HG03354 (cell line): ENCODE results near the gene SEMA4B.
A peak's percentile ranks its signal among the peaks of the same experiment; 100 is the strongest.
"Not testable (repeated sequence)": the region's sequence is repeated elsewhere in the genome, so short reads cannot be mapped to it uniquely, and the experiment has no call there.

Experiments
- ATAC-seq: cut with Tn5 transposase; IDR thresholded peaks from one replicate; pipeline ENCODE4 v1.9.1; 2021; ENCODE audit warnings: mild to moderate bottlenecking; ENCODE audit not compliant: unreplicated experiment, poor library complexity, severe bottlenecking

Gene SEMA4B

GRCh38 chr15:90201130-90201943 is at the start of gene SEMA4B:
TSS of gene SEMA4B (plus strand) at chr15:90201330. CDS start at chr15:90201579, 249 bp downstream.
- ATAC-seq, result peak; percentile 86

GRCh38 chr15:90151989-90152645 is 49.0 kb upstream of the SEMA4B start:
- ATAC-seq, result no peak

- ATAC-seq, result no peak
Observed at GRCh38 chr15:90153658-90154057, 47.5 kb upstream of the SEMA4B start.

GRCh38 chr15:90154246-90154645 is 46.9 kb upstream of the SEMA4B start:
- ATAC-seq, result no peak

- ATAC-seq, result no peak
Observed at GRCh38 chr15:90154861-90155626, 46.1 kb upstream of the SEMA4B start.

GRCh38 chr15:90159213-90159612 is 41.9 kb upstream of the SEMA4B start:
- no peak for ATAC-seq

- ATAC-seq, result no peak
Observed at GRCh38 chr15:90160781-90161727, 40.1 kb upstream of the SEMA4B start.

- peak; percentile 70 for ATAC-seq
Observed at GRCh38 chr15:90161950-90162361, 39.2 kb upstream of the SEMA4B start.

- ATAC-seq, result no peak
Observed at GRCh38 chr15:90162956-90163355, 38.2 kb upstream of the SEMA4B start.

- ATAC-seq, result not testable (repeated sequence)
Observed at GRCh38 chr15:90164239-90164638, 36.9 kb upstream of the SEMA4B start.

- no peak for ATAC-seq
Observed at GRCh38 chr15:90165157-90165556, 36.0 kb upstream of the SEMA4B start.

GRCh38 chr15:90165659-90166489 is 35.3 kb upstream of the SEMA4B start:
- no peak for ATAC-seq

- ATAC-seq, result no peak
Observed at GRCh38 chr15:90167121-90167520, 34.0 kb upstream of the SEMA4B start.

- ATAC-seq, result no peak
Observed at GRCh38 chr15:90171623-90172022, 29.5 kb upstream of the SEMA4B start.

- no peak for ATAC-seq
Observed at GRCh38 chr15:90173372-90173771, 27.8 kb upstream of the SEMA4B start.

GRCh38 chr15:90174140-90174875 is 26.8 kb upstream of the SEMA4B start:
- ATAC-seq, result no peak

GRCh38 chr15:90177012-90177411 is 24.1 kb upstream of the SEMA4B start:
- no peak for ATAC-seq
